AG04450 (cell line): ENCODE results near the gene TRIM27. TPM values are rescaled to one million over a fixed set of nuclear protein-coding genes. Genes with fewer than 3 reads are reported as not detected.
A peak's percentile ranks its signal among the peaks of the same experiment; 100 is the strongest.
"Not testable (repeated sequence)": the region's sequence is repeated elsewhere in the genome, so short reads cannot be mapped to it uniquely, and the experiment has no call there.

Experiments
- CTCF ChIA-PET: fragments of 300-600, 350-600 bp; formaldehyde crosslinking; extraction: SDS; loops from one replicate; lab custom pipeline; 2022; ENCODE audit warnings: antibody characterized with exemption, inconsistent platforms; lab: Charles Lee
- POLR2A ChIA-PET: fragments of 350-600 bp; formaldehyde crosslinking; extraction: SDS; loops from one replicate; lab custom pipeline; 2021; ENCODE audit warnings: antibody characterized with exemption, inconsistent platforms; lab: Yijun Ruan, JAX
- DNase-seq: peaks from one replicate; pipeline ENCODE4 v3.0.0-alpha.2; 2011; ENCODE audit warnings: low read depth, low spot score
- H3K27ac ChIP-seq: one replicate; pipeline ENCODE4 v1.5.1; 2012; ENCODE audit warnings: low read depth, low read length, control low read depth
- H3K27me3 ChIP-seq: one replicate; pipeline ENCODE4 v1.6.0; 2012; ENCODE audit warnings: low read length; ENCODE audit not compliant: control insufficient read depth, insufficient read depth
- H3K4me3 ChIP-seq: 2 replicates; pipeline ENCODE4 v1.5.1; 2011; ENCODE audit warnings: mild to moderate bottlenecking, low read depth, low read length, control low read depth
- H3K9me3 ChIP-seq: 2 replicates; pipeline ENCODE4 v1.5.1; 2012; ENCODE audit warnings: low read length; ENCODE audit not compliant: control insufficient read depth, insufficient read depth
- polyA plus RNA-seq: library from polyadenylated mRNA; depleted of rRNA; stranded (reverse); fragments of >200 nt; gene quantifications from 2 replicates; pipeline ENCODE4 v1.2.3, GENCODE V29; 2011
- TF ChIP-seq, protein P1 (sequence below): IDR thresholded peaks from 2 replicates; pipeline ENCODE4 v1.5.1; 2011; ENCODE audit warnings: low read depth, low read length, control low read depth, inconsistent platforms

The TRIM27 gene
- polyA plus RNA-seq, 1 experiment: 73.8 TPM

DNA sequence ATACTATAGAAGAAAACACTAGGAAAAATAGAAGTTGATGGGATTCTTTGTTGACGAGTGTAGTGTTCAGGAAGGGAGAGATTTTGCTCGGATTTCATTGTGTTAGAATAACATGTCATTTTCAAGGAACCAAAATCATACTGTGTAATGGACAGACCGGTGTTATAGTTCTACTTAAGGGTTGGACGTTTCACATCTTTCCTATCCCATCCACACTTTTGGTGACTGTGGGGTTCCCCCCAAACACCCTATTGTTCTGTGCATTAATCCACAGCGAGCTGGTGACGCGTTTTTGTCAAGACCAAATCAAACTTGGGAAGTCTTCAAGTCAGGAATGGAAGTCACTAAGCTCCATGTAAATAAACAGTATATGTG is 43.3 kb downstream of the TRIM27 start:
- peaks cover 3% of the 10 kb centered on the region; the same call in 1 of the 2 replicates for H3K9me3 ChIP-seq

DNA sequence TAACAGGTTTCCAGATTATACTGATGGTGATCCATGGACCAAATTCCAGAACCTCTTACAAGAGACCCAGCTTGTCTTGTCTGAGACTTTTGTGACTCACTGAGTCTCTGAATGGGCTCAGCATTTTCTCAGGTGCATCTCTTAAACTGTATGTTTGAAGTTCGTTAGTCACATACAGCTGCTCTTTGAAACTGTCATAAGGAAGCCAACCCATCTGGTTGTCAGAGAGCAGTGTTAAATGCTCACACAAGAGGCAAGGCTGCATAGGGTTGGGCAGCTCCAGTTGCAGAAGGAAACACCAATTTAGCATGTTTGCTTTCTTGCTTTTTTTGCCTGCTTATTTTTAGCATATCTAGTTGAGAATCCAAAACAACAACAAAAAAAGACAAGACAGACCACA is 47.1 kb downstream of the TRIM27 start:
- CTCF ChIA-PET: interaction anchor here (0.7 kb wide), 1 partner anchor 37 kb away, joined by 3 read pairs; no protein-coding TSS in a partner anchor

More for the DNA sequence above, 43.3 kb downstream of the TRIM27 start:
- no peak for DNase-seq
- Histone ChIP-seq H3K4me3 (peak overlapping the region; percentile 77), H3K27ac (peak overlapping the region; percentile 21), H3K27me3 (peaks cover 5% of the 10 kb centered on the region)
- TF ChIP-seq, protein P1, sequence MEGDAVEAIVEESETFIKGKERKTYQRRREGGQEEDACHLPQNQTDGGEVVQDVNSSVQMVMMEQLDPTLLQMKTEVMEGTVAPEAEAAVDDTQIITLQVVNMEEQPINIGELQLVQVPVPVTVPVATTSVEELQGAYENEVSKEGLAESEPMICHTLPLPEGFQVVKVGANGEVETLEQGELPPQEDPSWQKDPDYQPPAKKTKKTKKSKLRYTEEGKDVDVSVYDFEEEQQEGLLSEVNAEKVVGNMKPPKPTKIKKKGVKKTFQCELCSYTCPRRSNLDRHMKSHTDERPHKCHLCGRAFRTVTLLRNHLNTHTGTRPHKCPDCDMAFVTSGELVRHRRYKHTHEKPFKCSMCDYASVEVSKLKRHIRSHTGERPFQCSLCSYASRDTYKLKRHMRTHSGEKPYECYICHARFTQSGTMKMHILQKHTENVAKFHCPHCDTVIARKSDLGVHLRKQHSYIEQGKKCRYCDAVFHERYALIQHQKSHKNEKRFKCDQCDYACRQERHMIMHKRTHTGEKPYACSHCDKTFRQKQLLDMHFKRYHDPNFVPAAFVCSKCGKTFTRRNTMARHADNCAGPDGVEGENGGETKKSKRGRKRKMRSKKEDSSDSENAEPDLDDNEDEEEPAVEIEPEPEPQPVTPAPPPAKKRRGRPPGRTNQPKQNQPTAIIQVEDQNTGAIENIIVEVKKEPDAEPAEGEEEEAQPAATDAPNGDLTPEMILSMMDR: no peak
- ChIA-PET CTCF (interaction anchor here (0.6 to 1.8 kb wide), 3 partner anchors 41 to 275 kb away, joined by 3 to 5 read pairs (median 3); no protein-coding TSS in a partner anchor), POLR2A (no interaction called here)

DNA sequence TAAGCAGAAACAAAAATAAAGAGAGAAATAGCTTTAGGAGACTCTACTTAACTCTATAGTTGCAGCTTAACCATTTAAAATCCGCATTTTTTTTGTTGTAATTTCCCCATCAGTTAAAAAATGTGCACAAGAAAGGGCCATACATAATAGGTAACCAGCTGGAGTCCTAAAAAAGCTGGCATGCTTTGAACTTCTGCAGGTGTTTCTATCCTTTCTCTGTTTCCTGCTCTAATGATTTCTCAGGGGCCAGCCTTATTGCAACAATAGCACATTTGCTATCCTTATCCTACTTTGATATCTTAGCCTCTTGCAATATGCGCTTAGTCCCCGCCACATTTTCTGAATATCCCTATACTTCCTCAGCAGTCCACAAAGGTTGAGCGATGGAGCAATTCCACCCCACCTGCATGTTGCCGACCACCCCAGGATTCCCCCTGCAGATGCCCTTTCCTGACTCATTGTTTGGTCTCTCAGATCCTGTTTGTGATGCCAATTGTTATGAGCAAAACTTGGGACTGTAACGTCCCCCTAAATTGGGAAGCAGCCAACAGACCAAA is 48.5 kb downstream of the TRIM27 start:
- no peak overlapping the region for H3K4me3 ChIP-seq
- H3K9me3 ChIP-seq: no peaks in the 10 kb centered on the region
- ChIA-PET CTCF (interaction anchor here (0.6 kb wide), 1 partner anchor 38 kb away, joined by 3 read pairs; no protein-coding TSS in a partner anchor), POLR2A (interaction anchor here (0.6 to 1.0 kb wide), 2 partner anchors 9 to 20 kb away, joined by 4 to 5 read pairs; no protein-coding TSS in a partner anchor)
- DNase-seq: no peak
- H3K27ac ChIP-seq: no peak overlapping the region
- TF ChIP-seq, protein P1: no peak
- no peaks in the 10 kb centered on the region for H3K27me3 ChIP-seq

More for the DNA sequence above, 47.1 kb downstream of the TRIM27 start:
- H3K27ac ChIP-seq: no peak overlapping the region
- H3K27me3 ChIP-seq: no peaks in the 10 kb centered on the region
- no peak overlapping the region for H3K4me3 ChIP-seq
- POLR2A ChIA-PET: no interaction called here
- DNase-seq: no peak
- no peaks in the 10 kb centered on the region for H3K9me3 ChIP-seq
- TF ChIP-seq, protein P1: no peak

DNA sequence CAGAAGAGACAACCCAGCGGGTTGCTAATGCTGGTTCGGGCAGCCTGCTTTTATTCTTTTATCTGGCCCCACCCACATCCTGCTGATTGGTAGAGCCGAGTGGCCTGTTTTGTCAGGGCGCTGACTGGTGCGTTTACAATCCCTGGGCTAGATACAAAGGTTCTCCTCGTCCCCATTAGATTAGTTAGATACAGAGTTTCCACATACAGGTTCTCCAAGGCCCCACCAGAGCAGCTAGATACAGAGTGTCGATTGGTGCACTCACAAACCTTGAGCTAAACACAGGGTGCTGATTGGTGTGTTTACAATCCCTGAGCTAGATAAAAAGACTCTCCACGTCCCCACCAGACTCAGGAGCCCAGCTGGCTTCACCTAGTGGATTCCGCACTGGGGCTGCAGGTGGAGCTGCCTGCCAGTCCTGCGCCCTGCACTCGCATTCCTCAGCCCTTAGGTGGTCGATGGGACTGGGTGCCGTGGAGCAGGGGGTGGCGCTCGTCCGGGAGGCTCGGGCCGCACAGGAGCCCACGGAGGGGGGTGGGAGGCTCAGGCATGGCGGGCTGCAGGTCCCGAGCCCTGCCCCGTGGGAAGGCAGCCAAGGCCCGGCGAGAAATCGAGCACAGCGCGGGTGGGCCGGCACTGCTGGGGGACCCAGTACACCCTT is 51.5 kb downstream of the TRIM27 start:
- H3K4me3 ChIP-seq, DNase-seq, CTCF ChIA-PET, H3K27me3 ChIP-seq, H3K9me3 ChIP-seq, POLR2A ChIA-PET, H3K27ac ChIP-seq: not testable (repeated sequence)

DNA sequence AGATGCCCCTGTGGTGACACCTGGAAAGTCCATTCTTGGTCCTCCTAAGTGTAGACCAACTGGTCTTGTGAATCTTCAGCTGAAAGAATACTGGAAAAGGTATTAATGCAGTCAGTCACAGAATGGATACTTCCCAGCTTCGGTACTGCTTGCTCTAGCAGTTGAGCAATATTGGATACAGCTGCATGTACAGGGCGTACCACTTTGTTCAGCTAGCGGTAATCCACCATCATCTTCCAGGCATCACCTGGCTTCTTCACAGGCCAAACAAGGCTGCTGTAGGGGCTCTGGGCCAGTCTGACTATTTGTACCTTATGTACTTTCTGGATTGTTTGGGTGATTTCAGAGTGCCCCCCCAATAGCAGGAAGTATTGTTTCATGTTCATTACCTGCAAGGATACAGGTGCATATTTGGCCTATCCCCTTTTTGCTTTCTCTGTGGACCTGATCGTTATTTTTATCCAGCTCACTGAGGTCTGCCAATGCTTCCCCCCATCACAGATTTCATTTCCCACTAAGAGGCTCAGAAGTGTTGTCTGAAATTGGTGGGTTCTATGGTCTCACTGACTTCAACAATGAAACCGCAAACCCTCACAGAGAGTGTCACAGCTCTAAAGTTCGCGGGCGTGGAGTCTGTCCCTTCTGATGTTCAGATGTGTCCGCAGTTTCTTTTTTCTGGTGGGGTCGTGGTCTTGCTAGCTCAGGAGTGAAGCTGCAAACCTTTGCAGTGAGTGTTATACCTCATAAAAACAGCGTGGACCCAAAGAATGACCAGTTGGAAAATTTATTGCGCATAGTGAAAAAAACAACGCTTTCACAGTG is 52.2 kb downstream of the TRIM27 start:
- no peak overlapping the region for H3K4me3 ChIP-seq
- no peak for DNase-seq
- no peak overlapping the region for H3K27ac ChIP-seq
- H3K27me3 ChIP-seq: no peaks in the 10 kb centered on the region
- no peaks in the 10 kb centered on the region; the same call in 1 of the 2 replicates for H3K9me3 ChIP-seq
- ChIA-PET POLR2A (no interaction called here), CTCF (no interaction called here)
- TF ChIP-seq, protein P1: no peak
